Measurements from ENCODE around the gene GALNTL6.

GALNTL6 gene

GRCh38 chr4:172845281-172845680 lies 1032.1 kb downstream of the GALNTL6 start:
- Histone ChIP-seq H2AFZ (ENCODE audit: low read depth, low read length) (no peak overlapping the region), H3K27me3 (ENCODE audit: control insufficient read depth in 1 of 2, insufficient read depth in 1 of 2, low read length in 2 of 2) (no peaks in the 10 kb centered on the region), H4K91ac (ENCODE audit: low read length) (no peak overlapping the region), H4K8ac (ENCODE audit: low read length) (no peak overlapping the region), H2BK15ac (ENCODE audit: low read depth, poor library complexity, severe bottlenecking) (no peak overlapping the region), H3K4me3 (ENCODE audit: insufficient read depth in 1 of 2, low read depth in 1 of 2, low read length in 2 of 2) (no peak overlapping the region), H3K4me2 (ENCODE audit: low read length, poor library complexity, severe bottlenecking) (no peak overlapping the region), H2BK5ac (ENCODE audit: low read depth, low read length, poor library complexity, severe bottlenecking) (no peak overlapping the region), H3K9me3 (ENCODE audit: control insufficient read depth, low read length) (no peaks in the 10 kb centered on the region), H3K27ac (ENCODE audit: low read length, poor library complexity, severe bottlenecking) (no peak overlapping the region), H3K18ac (ENCODE audit: low read depth in 1 of 2, low read length in 2 of 2) (no peak overlapping the region), H3K23ac (ENCODE audit: low read length in 2 of 2) (no peak overlapping the region), H3K4ac (ENCODE audit: low read depth in 1 of 2, low read length in 2 of 2) (no peak overlapping the region), H3K79me1 (replicated peaks; ENCODE audit: low read length, poor library complexity, severe bottlenecking) (no peaks in the 10 kb centered on the region), H2AK5ac (ENCODE audit: low read length, severe bottlenecking) (no peak overlapping the region), H3K14ac (ENCODE audit: low read length in 2 of 2) (no peak overlapping the region), H2BK12ac (ENCODE audit: low read length in 2 of 2) (no peak overlapping the region), H3K4me1 (ENCODE audit: control insufficient read depth, insufficient read depth, low read depth, low read length) (no peaks in the 10 kb centered on the region), H3K9ac (ENCODE audit: low read length) (no peak overlapping the region), H3K36me3 (ENCODE audit: control insufficient read depth in 1 of 2, insufficient read depth in 2 of 2, low read depth in 1 of 2, low read length in 2 of 2) (no peaks in the 10 kb centered on the region), H2BK120ac (ENCODE audit: low read depth, low read length) (no peak overlapping the region)
- 100% methylated on average over 1 of the region's 3 CpGs for WGBS
- DNase-seq: no peak

DNA sequence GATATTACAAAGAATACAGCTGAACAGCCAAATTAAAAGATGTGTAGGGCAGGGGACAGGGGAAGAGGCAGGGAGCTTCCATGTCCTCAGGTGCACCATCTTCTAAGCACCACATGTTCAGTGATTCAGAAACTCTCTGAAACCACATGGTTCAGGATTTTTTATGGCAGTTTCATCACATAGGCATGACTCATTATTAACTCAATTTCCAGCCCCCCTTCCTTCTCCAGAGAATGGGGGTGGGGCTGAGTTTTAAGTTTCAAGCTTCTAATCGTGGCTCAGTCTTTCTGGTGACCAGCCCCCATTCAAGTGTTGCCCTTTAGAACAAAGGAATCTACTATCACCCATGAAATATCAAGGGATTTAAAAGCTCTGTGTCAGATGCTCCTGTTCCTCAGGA lies 1037.6 kb downstream of the GALNTL6 start:
- H3K9me3 ChIP-seq (ENCODE audit: control insufficient read depth, low read length): no peaks in the 10 kb centered on the region
- no peak overlapping the region for H2AK5ac ChIP-seq (ENCODE audit: low read length, severe bottlenecking)
- 9% methylated on average over 1 of the region's 1 CpG for WGBS
- H4K91ac ChIP-seq (ENCODE audit: low read length): no peak overlapping the region
- H2BK5ac ChIP-seq (ENCODE audit: low read depth, low read length, poor library complexity, severe bottlenecking): no peak overlapping the region
- no peak overlapping the region for H2BK120ac ChIP-seq (ENCODE audit: low read depth, low read length)
- no peak overlapping the region for H3K14ac ChIP-seq (ENCODE audit: low read length in 2 of 2)
- H3K27me3 ChIP-seq (ENCODE audit: control insufficient read depth in 1 of 2, insufficient read depth in 1 of 2, low read length in 2 of 2): no peaks in the 10 kb centered on the region
- no peak overlapping the region for H3K4me3 ChIP-seq (ENCODE audit: insufficient read depth in 1 of 2, low read depth in 1 of 2, low read length in 2 of 2)
- H3K4me2 ChIP-seq (ENCODE audit: low read length, poor library complexity, severe bottlenecking): no peak overlapping the region
- H3K36me3 ChIP-seq (ENCODE audit: control insufficient read depth in 1 of 2, insufficient read depth in 2 of 2, low read depth in 1 of 2, low read length in 2 of 2): no peaks in the 10 kb centered on the region
- no peak overlapping the region for H3K27ac ChIP-seq (ENCODE audit: low read length, poor library complexity, severe bottlenecking)
- no peak overlapping the region for H2BK12ac ChIP-seq (ENCODE audit: low read length in 2 of 2)
- H3K4me1 ChIP-seq (ENCODE audit: control insufficient read depth, insufficient read depth, low read depth, low read length): no peaks in the 10 kb centered on the region
- H3K9ac ChIP-seq (ENCODE audit: low read length): peak overlapping the region; percentile 37
- no peaks in the 10 kb centered on the region for H3K79me1 ChIP-seq (replicated peaks; ENCODE audit: low read length, poor library complexity, severe bottlenecking)
- H3K4ac ChIP-seq (ENCODE audit: low read depth in 1 of 2, low read length in 2 of 2): no peak overlapping the region
- no peak overlapping the region for H2AFZ ChIP-seq (ENCODE audit: low read depth, low read length)
- no peak overlapping the region for H4K8ac ChIP-seq (ENCODE audit: low read length)
- H2BK15ac ChIP-seq (ENCODE audit: low read depth, poor library complexity, severe bottlenecking): no peak overlapping the region
- peak; percentile 63 for DNase-seq
- H3K23ac ChIP-seq (ENCODE audit: low read length in 2 of 2): no peak overlapping the region
- no peak overlapping the region for H3K18ac ChIP-seq (ENCODE audit: low read depth in 1 of 2, low read length in 2 of 2)

- Histone ChIP-seq H2BK120ac (ENCODE audit: low read depth, low read length) (no peak overlapping the region), H3K23ac (ENCODE audit: low read length in 2 of 2) (no peak overlapping the region), H4K91ac (ENCODE audit: low read length) (no peak overlapping the region), H2AFZ (ENCODE audit: low read depth, low read length) (no peak overlapping the region), H2BK15ac (ENCODE audit: low read depth, poor library complexity, severe bottlenecking) (no peak overlapping the region), H2BK12ac (ENCODE audit: low read length in 2 of 2) (no peak overlapping the region), H3K4me3 (ENCODE audit: insufficient read depth in 1 of 2, low read depth in 1 of 2, low read length in 2 of 2) (no peak overlapping the region), H3K4me2 (ENCODE audit: low read length, poor library complexity, severe bottlenecking) (no peak overlapping the region), H2AK5ac (ENCODE audit: low read length, severe bottlenecking) (no peak overlapping the region), H3K14ac (ENCODE audit: low read length in 2 of 2) (no peak overlapping the region), H3K27me3 (ENCODE audit: control insufficient read depth in 1 of 2, insufficient read depth in 1 of 2, low read length in 2 of 2) (no peaks in the 10 kb centered on the region), H3K4me1 (ENCODE audit: control insufficient read depth, insufficient read depth, low read depth, low read length) (no peaks in the 10 kb centered on the region), H3K9ac (ENCODE audit: low read length) (peak overlapping the region; percentile 37), H3K36me3 (ENCODE audit: control insufficient read depth in 1 of 2, insufficient read depth in 2 of 2, low read depth in 1 of 2, low read length in 2 of 2) (no peaks in the 10 kb centered on the region), H3K27ac (ENCODE audit: low read length, poor library complexity, severe bottlenecking) (no peak overlapping the region), H3K4ac (ENCODE audit: low read depth in 1 of 2, low read length in 2 of 2) (no peak overlapping the region), H3K18ac (ENCODE audit: low read depth in 1 of 2, low read length in 2 of 2) (no peak overlapping the region), H3K79me1 (replicated peaks; ENCODE audit: low read length, poor library complexity, severe bottlenecking) (no peaks in the 10 kb centered on the region), H4K8ac (ENCODE audit: low read length) (no peak overlapping the region), H3K9me3 (ENCODE audit: control insufficient read depth, low read length) (no peaks in the 10 kb centered on the region), H2BK5ac (ENCODE audit: low read depth, low read length, poor library complexity, severe bottlenecking) (no peak overlapping the region)
- 0% methylated on average over 1 of the region's 1 CpG for WGBS
- DNase-seq: no peak
Measured at GRCh38 chr4:172851534-172851933, 1038.3 kb downstream of the GALNTL6 start.

DNA sequence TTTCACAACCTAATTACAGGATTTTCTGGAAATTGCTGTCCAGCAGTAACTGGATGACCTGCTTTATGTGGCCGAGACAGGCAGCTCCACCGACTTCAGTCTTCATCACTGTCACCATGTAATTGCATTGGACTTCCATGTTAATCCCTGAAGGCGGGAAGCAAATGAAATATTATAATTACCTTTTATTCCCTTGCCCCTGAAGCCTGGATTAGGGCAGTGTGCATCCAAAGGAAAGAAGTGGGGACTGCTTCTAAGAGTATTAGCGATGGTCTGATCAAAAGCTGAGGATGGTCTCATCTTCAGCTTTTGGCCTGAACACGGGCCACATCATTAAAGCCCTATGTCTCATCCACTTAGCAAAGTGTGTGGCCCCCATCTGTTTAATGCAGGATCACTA lies 1043.8 kb downstream of the GALNTL6 start:
- no peak overlapping the region for H3K18ac ChIP-seq (ENCODE audit: low read depth in 1 of 2, low read length in 2 of 2)
- no peak overlapping the region for H3K4me2 ChIP-seq (ENCODE audit: low read length, poor library complexity, severe bottlenecking)

More for the DNA sequence above, 1043.8 kb downstream of the GALNTL6 start:
- Histone ChIP-seq H2BK120ac (ENCODE audit: low read depth, low read length) (no peak overlapping the region), H3K27me3 (ENCODE audit: control insufficient read depth in 1 of 2, insufficient read depth in 1 of 2, low read length in 2 of 2) (no peaks in the 10 kb centered on the region), H2AFZ (ENCODE audit: low read depth, low read length) (no peak overlapping the region), H2BK15ac (ENCODE audit: low read depth, poor library complexity, severe bottlenecking) (no peak overlapping the region), H3K14ac (ENCODE audit: low read length in 2 of 2) (no peak overlapping the region), H3K79me1 (replicated peaks; ENCODE audit: low read length, poor library complexity, severe bottlenecking) (no peaks in the 10 kb centered on the region), H4K91ac (ENCODE audit: low read length) (no peak overlapping the region), H3K23ac (ENCODE audit: low read length in 2 of 2) (no peak overlapping the region), H2AK5ac (ENCODE audit: low read length, severe bottlenecking) (no peak overlapping the region), H3K4me3 (ENCODE audit: insufficient read depth in 1 of 2, low read depth in 1 of 2, low read length in 2 of 2) (no peak overlapping the region), H3K9ac (ENCODE audit: low read length) (no peak overlapping the region), H4K8ac (ENCODE audit: low read length) (no peak overlapping the region), H3K4ac (ENCODE audit: low read depth in 1 of 2, low read length in 2 of 2) (no peak overlapping the region), H3K4me1 (ENCODE audit: control insufficient read depth, insufficient read depth, low read depth, low read length) (no peaks in the 10 kb centered on the region), H3K36me3 (ENCODE audit: control insufficient read depth in 1 of 2, insufficient read depth in 2 of 2, low read depth in 1 of 2, low read length in 2 of 2) (no peaks in the 10 kb centered on the region), H2BK5ac (ENCODE audit: low read depth, low read length, poor library complexity, severe bottlenecking) (no peak overlapping the region), H3K9me3 (ENCODE audit: control insufficient read depth, low read length) (no peaks in the 10 kb centered on the region), H3K27ac (ENCODE audit: low read length, poor library complexity, severe bottlenecking) (no peak overlapping the region), H2BK12ac (ENCODE audit: low read length in 2 of 2) (no peak overlapping the region)
- WGBS: 99% methylated on average over 5 of the region's 5 CpGs
- no peak for DNase-seq
